ENCODE data around the gene IRF4.

IRF4 gene

GRCh38 chr6:398065-398464, 6.5 kb downstream of the IRF4 start:
- no peak for DNase-seq (ENCODE audit: low read depth in 2 of 2)

- no peak for DNase-seq (ENCODE audit: low read depth in 2 of 2)
Observed at GRCh38 chr6:398558-399078, 7.1 kb downstream of the IRF4 start.

GRCh38 chr6:399785-400534, 8.4 kb downstream of the IRF4 start:
- DNase-seq (ENCODE audit: low read depth in 2 of 2): no peak

- DNase-seq (ENCODE audit: low read depth in 2 of 2): no peak
Observed at GRCh38 chr6:400815-401214, 9.3 kb downstream of the IRF4 start.

- DNase-seq (ENCODE audit: low read depth in 2 of 2): no peak
Observed at GRCh38 chr6:401239-401993, 9.9 kb downstream of the IRF4 start.

GRCh38 chr6:401994-402640, 10.6 kb downstream of the IRF4 start:
- no peak for DNase-seq (ENCODE audit: low read depth in 2 of 2)

- peak in 1 of 2 donors; percentile 53 for DNase-seq (ENCODE audit: low read depth in 2 of 2)
Observed at GRCh38 chr6:402901-403658, 11.5 kb downstream of the IRF4 start.

GRCh38 chr6:403659-404655, 12.4 kb downstream of the IRF4 start:
- peak in 1 of 2 donors; percentile 56 for DNase-seq (ENCODE audit: low read depth in 2 of 2)

- no peak for DNase-seq (ENCODE audit: low read depth in 2 of 2)
Observed at GRCh38 chr6:404685-405423, 13.3 kb downstream of the IRF4 start.

GRCh38 chr6:408148-408547, 16.6 kb downstream of the IRF4 start:
- DNase-seq (ENCODE audit: low read depth in 2 of 2): no peak

GRCh38 chr6:408599-409102, 17.1 kb downstream of the IRF4 start:
- no peak for DNase-seq (ENCODE audit: low read depth in 2 of 2)

- no peak for DNase-seq (ENCODE audit: low read depth in 2 of 2)
Observed at GRCh38 chr6:409370-409972, 17.9 kb downstream of the IRF4 start.

GRCh38 chr6:410555-411395, 19.2 kb downstream of the IRF4 start:
- DNase-seq (ENCODE audit: low read depth in 2 of 2): no peak

- no peak for DNase-seq (ENCODE audit: low read depth in 2 of 2)
Observed at GRCh38 chr6:411402-412145, 20.0 kb downstream of the IRF4 start.

- DNase-seq (ENCODE audit: low read depth in 2 of 2): no peak
Observed at GRCh38 chr6:412146-412886, 20.8 kb downstream of the IRF4 start.

- DNase-seq (ENCODE audit: low read depth in 2 of 2): no peak
Observed at GRCh38 chr6:414447-414846, 22.9 kb downstream of the IRF4 start.

- DNase-seq (ENCODE audit: low read depth in 2 of 2): no peak
Observed at GRCh38 chr6:415087-415486, 23.5 kb downstream of the IRF4 start.
